Lung (tissue), 16 donors: ENCODE data around the gene CD1D. TPM values are rescaled to one million over a fixed set of nuclear protein-coding genes. Genes with fewer than 3 reads are reported as not detected.
A peak's percentile ranks its signal among the peaks of the same experiment; 100 is the strongest.

Experiments
- ATAC-seq: fragments of 200-7000 bp; cut with Tn5 transposase; one replicate; pipeline ENCODE4 v1.9.1; 2020; ENCODE audit warnings: moderate number of reproducible peaks; ENCODE audit not compliant: insufficient read depth, low FRiP score
- DNase-seq, 3 donors: peaks; one replicate each; pipeline ENCODE4 v3.0.0-alpha.2; 2013 to 2017
- H3K27ac ChIP-seq, 2 donors: one replicate each; pipeline ENCODE4 v1.5.1; 2013; ENCODE audit warnings: mild to moderate bottlenecking in 2 of 2, moderate library complexity in 2 of 2, control low read depth in 1 of 2, inconsistent platforms in 1 of 2, low read depth in 1 of 2, low read length in 1 of 2
- H3K27me3 ChIP-seq, 3 donors: one replicate each; pipeline ENCODE4 v1.5.1; 2013; ENCODE audit warnings: low read length in 2 of 3; ENCODE audit not compliant: control insufficient read depth in 3 of 3, insufficient read depth in 3 of 3
- H3K36me3 ChIP-seq, 4 donors: one replicate each; pipeline ENCODE4 v1.5.1; 2013; ENCODE audit warnings: low read length in 4 of 4, mild to moderate bottlenecking in 1 of 4, moderate library complexity in 1 of 4; ENCODE audit not compliant: control insufficient read depth in 4 of 4, insufficient read depth in 4 of 4
- H3K4me1 ChIP-seq, 5 donors: one replicate each; pipeline ENCODE4 v1.5.1; 2013; ENCODE audit warnings: low read length in 5 of 5, mild to moderate bottlenecking in 2 of 5, moderate library complexity in 1 of 5; ENCODE audit not compliant: control insufficient read depth in 5 of 5, insufficient read depth in 5 of 5
- H3K4me3 ChIP-seq: one replicate; pipeline ENCODE4 v1.5.1; 2013; ENCODE audit warnings: mild to moderate bottlenecking, control low read depth, moderate library complexity
- H3K9ac ChIP-seq, 2 donors: one replicate each; pipeline ENCODE4 v1.5.1; 2013; ENCODE audit warnings: low read length in 2 of 2, control low read depth in 1 of 2; ENCODE audit not compliant: insufficient read depth in 1 of 2
- H3K9me3 ChIP-seq, 4 donors: one replicate each; pipeline ENCODE4 v1.5.1; 2013; ENCODE audit warnings: low read length in 3 of 4, mild to moderate bottlenecking in 1 of 4, moderate library complexity in 1 of 4; ENCODE audit not compliant: control insufficient read depth in 4 of 4, insufficient read depth in 3 of 4
- CTCF ChIP-seq: IDR thresholded peaks from 2 replicates; pipeline ENCODE4 v1.5.1; 2012; ENCODE audit warnings: mild to moderate bottlenecking; ENCODE audit errors: control extremely low read depth, extremely low read depth
- WGBS, 2 donors: extraction: QIAGEN DNeasy Blood & Tissue Kit; methylation state at CpG; one replicate each; pipeline ENCODE4 v1.1.7; 2013; 5-methylcytosine and 5-hydroxymethylcytosine counted together
- long read RNA-seq, 5 donors: transcript quantifications; one replicate each; lab custom pipeline, GENCODE V29; 2026
- polyA plus RNA-seq, 2 donors: library from polyadenylated mRNA; stranded (reverse); fragments of 200-250 nt; gene quantifications; one replicate each; pipeline ENCODE4 v1.2.1, GENCODE V29; 2013
- total RNA-seq, 2 donors: library from RNA; depleted of rRNA in 1 of 2; stranded (reverse); fragments of >200 nt in 1 of 2; gene quantifications; one replicate each; pipeline ENCODE4 v1.2.1, GENCODE V29; 2014 to 2021
- donor health status: control.
- donor health status: control.
- donor health status: Bipolar disorder and iron deficiency.
- donor health status: healthy.
- donor health status: DM: yes; HTN: yes; CAD: no.

CD1D gene
- total RNA-seq, result 1 to 10 TPM; 3.5 to 3.7 TPM
- 1 to 10 TPM; 4.7 to 9.9 TPM for polyA plus RNA-seq
- long read RNA-seq, donor 1, result 0 reads
- long read RNA-seq, donor 2, result 0 reads
- long read RNA-seq, donor 3, result 0 reads
- long read RNA-seq, donor 4, result 0 reads
- long read RNA-seq, donor 5, result 0 reads

- Histone ChIP-seq H3K9ac (no peak within 1 kb of the TSS), H3K27me3 (peaks cover 0 to 40% (median 15%) of the 10 kb centered on the region in 3 donors), H3K9me3 (no peaks in the 10 kb centered on the region), H3K27ac (peak within 1 kb of the TSS in 1 of 2 donors; percentile 64), H3K4me3 (peak within 1 kb of the TSS; percentile 55), H3K4me1 (peaks cover 0 to 14% (median 5%) of the 10 kb centered on the region in 5 donors), H3K36me3 (no peaks in the 10 kb centered on the region)
- ATAC-seq (peak; percentile 28), DNase-seq (peak; percentile 60 to 71 (median 69))
- no peak for TF ChIP-seq CTCF
- 1% methylated on average over 54 to 63 of the region's 63 CpGs for WGBS, 2 donors
These were observed at the start of gene CD1D for GRCh38 chr1:158180741-158181576. Gene CD1D (plus strand): TSS chr1:158180895. CDS start chr1:158181102, 207 bp downstream.

DNA sequence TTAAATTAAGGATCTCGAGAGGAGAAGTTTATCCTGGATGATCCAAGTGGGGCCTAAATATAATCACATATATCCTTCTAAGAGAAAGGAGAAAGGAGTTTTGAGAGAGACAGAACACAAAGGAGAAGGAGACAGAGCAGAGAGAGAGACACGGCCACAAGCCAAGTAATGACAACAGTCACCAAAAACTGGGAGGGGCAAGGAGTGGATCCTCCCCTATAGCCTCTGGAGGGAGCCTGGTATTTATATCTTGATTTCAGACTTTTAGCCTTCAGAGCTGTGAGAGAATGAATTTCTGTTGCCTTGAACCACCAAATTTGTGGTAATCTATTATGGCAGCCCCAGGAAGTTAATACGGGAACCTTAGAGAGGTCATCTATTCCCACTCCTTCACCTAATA is 49.5 kb upstream of the CD1D start:
- DNase-seq, result no peak
- Histone ChIP-seq H3K4me1 (no peaks in the 10 kb centered on the region), H3K9me3 (no peaks in the 10 kb centered on the region), H3K4me3 (no peak overlapping the region), H3K9ac (no peak overlapping the region), H3K27me3 (no peaks in the 10 kb centered on the region), H3K27ac (no peak overlapping the region), H3K36me3 (no peaks in the 10 kb centered on the region)
- no peak for ATAC-seq
- WGBS, 2 donors, result 84 to 87% methylated on average over 3 of the region's 3 CpGs
- no peak for TF ChIP-seq CTCF

GRCh38 chr1:158140764-158141192 is 39.9 kb upstream of the CD1D start:
- peaks cover 0 to 14% (median 5%) of the 10 kb centered on the region in 5 donors for H3K4me1 ChIP-seq
- DNase-seq (no peak), ATAC-seq (no peak)
- peaks cover 0 to 2% (median 0%) of the 10 kb centered on the region in 4 donors for H3K9me3 ChIP-seq
- TF ChIP-seq CTCF, result no peak
- H3K9ac ChIP-seq, result no peak overlapping the region
- no peak overlapping the region for H3K4me3 ChIP-seq
- no peak overlapping the region for H3K27ac ChIP-seq
- no peaks in the 10 kb centered on the region for H3K27me3 ChIP-seq
- 88 to 90% methylated on average over 3 of the region's 3 CpGs for WGBS, 2 donors
- no peaks in the 10 kb centered on the region for H3K36me3 ChIP-seq
